ENCODE measurements around the gene CALB2. TPM values are rescaled to one million over a fixed set of nuclear protein-coding genes. Genes with fewer than 3 reads are reported as not detected.

CALB2 gene
- total RNA-seq, 1 experiment from 2014 or later, result 5.5 TPM

DNA sequence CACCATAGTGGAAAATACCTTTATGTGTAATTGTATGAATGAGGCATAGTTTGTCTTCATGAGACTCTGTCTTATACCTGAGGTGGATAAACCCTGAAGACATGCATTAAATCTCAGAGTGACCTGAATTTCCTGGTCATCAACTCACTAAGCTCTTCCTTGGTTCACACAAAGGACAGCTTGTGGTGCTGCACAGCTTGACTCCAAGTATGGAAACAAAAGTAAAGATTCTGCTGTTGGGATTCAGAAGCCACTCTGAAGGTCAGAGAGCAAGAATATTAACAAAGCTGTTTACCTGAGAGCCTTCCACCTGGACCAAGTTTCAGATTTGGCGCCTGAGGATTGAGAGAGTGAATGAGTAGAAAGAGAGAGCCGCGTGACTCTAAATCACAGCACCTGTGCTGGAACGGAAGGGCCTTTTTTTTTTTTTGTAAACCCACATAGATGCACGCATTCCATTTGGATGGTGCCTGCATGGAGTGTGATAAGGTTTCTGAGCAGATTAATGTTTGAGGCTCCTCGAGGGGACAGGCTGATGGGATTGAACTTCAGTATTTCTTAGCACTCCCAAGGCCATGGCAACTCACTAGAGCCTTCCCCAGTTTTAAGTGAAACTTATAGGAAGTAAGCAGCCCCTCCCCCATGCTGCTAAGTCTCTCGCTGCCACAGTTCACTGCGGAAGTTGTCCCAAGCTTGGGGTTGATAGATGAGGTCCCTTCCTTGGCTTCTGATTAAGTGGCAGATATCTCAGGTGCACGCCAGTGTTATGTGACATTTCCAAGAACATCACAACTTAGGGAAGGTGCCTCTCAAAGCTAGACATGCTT, 28.7 kb downstream of the CALB2 start:
- Histone ChIP-seq H3K4me2 (ENCODE audit: low read length) (no peak overlapping the region), H3K27me3 (ENCODE audit: insufficient read depth, low read length) (no peaks in the 10 kb centered on the region)
- DNase-seq (ENCODE audit: low read depth, low spot score), result no peak

DNA sequence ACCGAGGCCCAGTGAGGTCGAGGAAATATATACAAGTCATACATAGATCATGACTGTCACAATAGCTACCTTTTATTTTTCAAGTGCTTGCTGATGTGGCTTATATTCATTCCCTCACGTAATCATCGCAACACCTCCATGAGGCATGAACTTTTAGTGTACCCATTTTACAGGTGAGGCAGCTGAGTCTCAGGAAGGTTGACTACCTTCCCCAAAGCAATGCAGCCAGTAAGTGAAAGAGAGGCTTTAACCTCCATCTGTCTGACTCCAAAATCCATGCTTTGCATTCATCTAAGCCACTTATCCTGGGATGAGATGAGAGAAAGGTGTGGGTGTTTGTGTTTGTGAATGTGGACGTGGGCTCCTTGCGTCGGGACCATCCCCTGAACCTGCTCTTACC, 30.8 kb downstream of the CALB2 start:
- no peaks in the 10 kb centered on the region for H3K4me1 ChIP-seq (ENCODE audit: control insufficient read depth in 1 of 2, insufficient read depth in 2 of 2, low read length in 2 of 2)
- POLR2A ChIA-PET, result no interaction called here
- H3K9me3 ChIP-seq (ENCODE audit: control insufficient read depth in 1 of 2, insufficient read depth in 1 of 2, low read depth in 1 of 2, low read length in 2 of 2), result no peaks in the 10 kb centered on the region
- H3K36me3 ChIP-seq (ENCODE audit: control insufficient read depth in 1 of 2, insufficient read depth in 2 of 2, low read length in 2 of 2), result no peaks in the 10 kb centered on the region
- BruUV-seq (replicated peaks), result no TSS peak
- CTCF ChIA-PET, result no interaction called here
- TF ChIP-seq FOSL1 (IDR thresholded peaks at IDR 0.05; ENCODE audit: low read depth) (no peak), RAD21 (IDR thresholded peaks at IDR 0.05; ENCODE audit: low read depth) (no peak), EZH2phosphoT487 (IDR thresholded peaks at IDR 0.05; ENCODE audit: borderline replicate concordance) (no peak), EGR1 (IDR thresholded peaks at IDR 0.05; ENCODE audit: low read depth) (no peak), JUND (IDR thresholded peaks at IDR 0.05) (no peak)
- TF ChIP-seq, protein P1, sequence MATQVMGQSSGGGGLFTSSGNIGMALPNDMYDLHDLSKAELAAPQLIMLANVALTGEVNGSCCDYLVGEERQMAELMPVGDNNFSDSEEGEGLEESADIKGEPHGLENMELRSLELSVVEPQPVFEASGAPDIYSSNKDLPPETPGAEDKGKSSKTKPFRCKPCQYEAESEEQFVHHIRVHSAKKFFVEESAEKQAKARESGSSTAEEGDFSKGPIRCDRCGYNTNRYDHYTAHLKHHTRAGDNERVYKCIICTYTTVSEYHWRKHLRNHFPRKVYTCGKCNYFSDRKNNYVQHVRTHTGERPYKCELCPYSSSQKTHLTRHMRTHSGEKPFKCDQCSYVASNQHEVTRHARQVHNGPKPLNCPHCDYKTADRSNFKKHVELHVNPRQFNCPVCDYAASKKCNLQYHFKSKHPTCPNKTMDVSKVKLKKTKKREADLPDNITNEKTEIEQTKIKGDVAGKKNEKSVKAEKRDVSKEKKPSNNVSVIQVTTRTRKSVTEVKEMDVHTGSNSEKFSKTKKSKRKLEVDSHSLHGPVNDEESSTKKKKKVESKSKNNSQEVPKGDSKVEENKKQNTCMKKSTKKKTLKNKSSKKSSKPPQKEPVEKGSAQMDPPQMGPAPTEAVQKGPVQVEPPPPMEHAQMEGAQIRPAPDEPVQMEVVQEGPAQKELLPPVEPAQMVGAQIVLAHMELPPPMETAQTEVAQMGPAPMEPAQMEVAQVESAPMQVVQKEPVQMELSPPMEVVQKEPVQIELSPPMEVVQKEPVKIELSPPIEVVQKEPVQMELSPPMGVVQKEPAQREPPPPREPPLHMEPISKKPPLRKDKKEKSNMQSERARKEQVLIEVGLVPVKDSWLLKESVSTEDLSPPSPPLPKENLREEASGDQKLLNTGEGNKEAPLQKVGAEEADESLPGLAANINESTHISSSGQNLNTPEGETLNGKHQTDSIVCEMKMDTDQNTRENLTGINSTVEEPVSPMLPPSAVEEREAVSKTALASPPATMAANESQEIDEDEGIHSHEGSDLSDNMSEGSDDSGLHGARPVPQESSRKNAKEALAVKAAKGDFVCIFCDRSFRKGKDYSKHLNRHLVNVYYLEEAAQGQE (IDR thresholded peaks at IDR 0.05; ENCODE audit: low read depth), result no peak
- TF ChIP-seq, protein P2, sequence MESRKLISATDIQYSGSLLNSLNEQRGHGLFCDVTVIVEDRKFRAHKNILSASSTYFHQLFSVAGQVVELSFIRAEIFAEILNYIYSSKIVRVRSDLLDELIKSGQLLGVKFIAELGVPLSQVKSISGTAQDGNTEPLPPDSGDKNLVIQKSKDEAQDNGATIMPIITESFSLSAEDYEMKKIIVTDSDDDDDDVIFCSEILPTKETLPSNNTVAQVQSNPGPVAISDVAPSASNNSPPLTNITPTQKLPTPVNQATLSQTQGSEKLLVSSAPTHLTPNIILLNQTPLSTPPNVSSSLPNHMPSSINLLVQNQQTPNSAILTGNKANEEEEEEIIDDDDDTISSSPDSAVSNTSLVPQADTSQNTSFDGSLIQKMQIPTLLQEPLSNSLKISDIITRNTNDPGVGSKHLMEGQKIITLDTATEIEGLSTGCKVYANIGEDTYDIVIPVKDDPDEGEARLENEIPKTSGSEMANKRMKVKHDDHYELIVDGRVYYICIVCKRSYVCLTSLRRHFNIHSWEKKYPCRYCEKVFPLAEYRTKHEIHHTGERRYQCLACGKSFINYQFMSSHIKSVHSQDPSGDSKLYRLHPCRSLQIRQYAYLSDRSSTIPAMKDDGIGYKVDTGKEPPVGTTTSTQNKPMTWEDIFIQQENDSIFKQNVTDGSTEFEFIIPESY (IDR thresholded peaks at IDR 0.05; ENCODE audit: extremely low read depth, insufficient replicate concordance, low read length), result no peak
- RAD21 ChIA-PET (ENCODE audit: low non-redundant PET in 1 of 2, low total read pairs in 2 of 2, uncharacterized antibody in 2 of 2, unreplicated experiment in 2 of 2), result no interaction called here
- ATAC-seq, result no peak
- H3K9ac ChIP-seq (ENCODE audit: low read length), result no peak overlapping the region
- H3K27ac ChIP-seq (ENCODE audit: low read depth, low read length), result no peak overlapping the region
- no peaks in the 10 kb centered on the region for H4K20me1 ChIP-seq (ENCODE audit: insufficient read depth)
- no peaks in the 10 kb centered on the region for H3K27me3 ChIP-seq (ENCODE audit: insufficient read depth, low read length)
- H3K4me3 ChIP-seq (replicated peaks in 1 of 2; ENCODE audit: low read depth in 1 of 2, low read length in 2 of 2), result no peak overlapping the region
- intact Hi-C loops (cut with micrococcal nuclease), result no loop called here
- H3K79me2 ChIP-seq (ENCODE audit: insufficient read depth, low read length), result no peaks in the 10 kb centered on the region
- H3K4me2 ChIP-seq (ENCODE audit: low read length), result no peak overlapping the region
- H2AFZ ChIP-seq (ENCODE audit: low read depth, low read length, poor library complexity, severe bottlenecking), result no peak overlapping the region
- no peak for DNase-seq (ENCODE audit: low read depth, low spot score)
- no peaks in the 10 kb centered on the region for H3K9me2 ChIP-seq (ENCODE audit: insufficient read depth)

More for the DNA sequence above, 28.7 kb downstream of the CALB2 start:
- Histone ChIP-seq H3K4me3 (replicated peaks in 1 of 2; ENCODE audit: low read depth in 1 of 2, low read length in 2 of 2) (no peak overlapping the region), H4K20me1 (ENCODE audit: insufficient read depth) (no peaks in the 10 kb centered on the region), H3K9me2 (ENCODE audit: insufficient read depth) (no peaks in the 10 kb centered on the region), H3K9me3 (ENCODE audit: control insufficient read depth in 1 of 2, insufficient read depth in 1 of 2, low read depth in 1 of 2, low read length in 2 of 2) (no peaks in the 10 kb centered on the region), H3K9ac (ENCODE audit: low read length) (no peak overlapping the region), H2AFZ (ENCODE audit: low read depth, low read length, poor library complexity, severe bottlenecking) (no peak overlapping the region), H3K4me1 (ENCODE audit: control insufficient read depth in 1 of 2, insufficient read depth in 2 of 2, low read length in 2 of 2) (no peaks in the 10 kb centered on the region), H3K27ac (ENCODE audit: low read depth, low read length) (no peak overlapping the region), H3K36me3 (ENCODE audit: control insufficient read depth in 1 of 2, insufficient read depth in 2 of 2, low read length in 2 of 2) (no peaks in the 10 kb centered on the region), H3K79me2 (ENCODE audit: insufficient read depth, low read length) (no peaks in the 10 kb centered on the region)
- ChIA-PET CTCF (interaction anchor here (1.0 kb wide), 1 partner anchor 20 kb away, joined by 3 read pairs; no protein-coding TSS in a partner anchor), RAD21 (ENCODE audit: low non-redundant PET in 1 of 2, low total read pairs in 2 of 2, uncharacterized antibody in 2 of 2, unreplicated experiment in 2 of 2) (interaction anchor here in 1 of 2 experiments (0.7 kb wide), 1 partner anchor 49 kb away, joined by 3 read pairs; no protein-coding TSS in a partner anchor), POLR2A (no interaction called here)
- no peak for TF ChIP-seq SP1 (IDR thresholded peaks at IDR 0.05; ENCODE audit: low read depth)
- TF ChIP-seq TCF7L2 (IDR thresholded peaks at IDR 0.05; ENCODE audit: borderline replicate concordance, extremely low read depth, insufficient read depth, insufficient read length), result no peak
- no peak for ATAC-seq
- BruUV-seq (replicated peaks), result no TSS peak
- intact Hi-C loops (cut with micrococcal nuclease), result no loop called here
